Measurements from ENCODE around the gene DKKL1.
A peak's percentile ranks its signal among the peaks of the same experiment; 100 is the strongest.

Gene DKKL1

GRCh38 chr19:49421039-49421877, 57.6 kb downstream of the DKKL1 start:
- no peaks in the 10 kb centered on the region for H3K9me3 ChIP-seq (ENCODE audit: control insufficient read depth, low read length)
- no peaks in the 10 kb centered on the region for H3K36me3 ChIP-seq (ENCODE audit: control insufficient read depth, insufficient read depth, low read length, severe bottlenecking)
- H3K27me3 ChIP-seq (replicated peaks; ENCODE audit: control insufficient read depth, insufficient read depth, low read length): peaks cover 81% of the 10 kb centered on the region
- DNase-seq (ENCODE audit: low read depth): peak; percentile 79
- H3K4me3 ChIP-seq (ENCODE audit: low read length): no peak overlapping the region
- no peak overlapping the region for H3K9ac ChIP-seq (ENCODE audit: low read length)
- H3K4me1 ChIP-seq (ENCODE audit: control insufficient read depth, insufficient read depth, low read length): peaks cover 9% of the 10 kb centered on the region

GRCh38 chr19:49421878-49422202, 58.2 kb downstream of the DKKL1 start:
- no peak for DNase-seq (ENCODE audit: low read depth)
- H3K27me3 ChIP-seq (replicated peaks; ENCODE audit: control insufficient read depth, insufficient read depth, low read length): peaks cover 81% of the 10 kb centered on the region

GRCh38 chr19:49422407-49423070, 58.9 kb downstream of the DKKL1 start:
- H3K36me3 ChIP-seq (ENCODE audit: control insufficient read depth, insufficient read depth, low read length, severe bottlenecking): no peaks in the 10 kb centered on the region
- H3K4me3 ChIP-seq (ENCODE audit: low read length): no peak overlapping the region
- H3K9ac ChIP-seq (ENCODE audit: low read length): no peak overlapping the region
- peak; percentile 61 for DNase-seq (ENCODE audit: low read depth)
- no peaks in the 10 kb centered on the region for H3K9me3 ChIP-seq (ENCODE audit: control insufficient read depth, low read length)
- H3K4me1 ChIP-seq (ENCODE audit: control insufficient read depth, insufficient read depth, low read length): peaks cover 9% of the 10 kb centered on the region
- peaks cover 80% of the 10 kb centered on the region for H3K27me3 ChIP-seq (replicated peaks; ENCODE audit: control insufficient read depth, insufficient read depth, low read length)

More at GRCh38 chr19:49421878-49422202, 58.2 kb downstream of the DKKL1 start:
- H3K36me3 ChIP-seq (ENCODE audit: control insufficient read depth, insufficient read depth, low read length, severe bottlenecking): no peaks in the 10 kb centered on the region
- H3K9me3 ChIP-seq (ENCODE audit: control insufficient read depth, low read length): no peaks in the 10 kb centered on the region
- H3K4me3 ChIP-seq (ENCODE audit: low read length): no peak overlapping the region
- H3K4me1 ChIP-seq (ENCODE audit: control insufficient read depth, insufficient read depth, low read length): peaks cover 9% of the 10 kb centered on the region
- no peak overlapping the region for H3K9ac ChIP-seq (ENCODE audit: low read length)

GRCh38 chr19:49423071-49423984, 59.7 kb downstream of the DKKL1 start, which contains the start of gene PTH2:
PTH2 (minus strand) TSS chr19:49423441; CDS start chr19:49423339, 102 bp downstream.
- no peak for DNase-seq (ENCODE audit: low read depth)
- Histone ChIP-seq H3K4me1 (ENCODE audit: control insufficient read depth, insufficient read depth, low read length) (peaks cover 9% of the 10 kb centered on the region), H3K36me3 (ENCODE audit: control insufficient read depth, insufficient read depth, low read length, severe bottlenecking) (no peaks in the 10 kb centered on the region), H3K4me3 (ENCODE audit: low read length) (no peak within 1 kb of the TSS), H3K9me3 (ENCODE audit: control insufficient read depth, low read length) (no peaks in the 10 kb centered on the region), H3K9ac (ENCODE audit: low read length) (no peak within 1 kb of the TSS), H3K27me3 (replicated peaks; ENCODE audit: control insufficient read depth, insufficient read depth, low read length) (peaks cover 79% of the 10 kb centered on the region)

- no peak overlapping the region for H3K9ac ChIP-seq (ENCODE audit: low read length)
- no peaks in the 10 kb centered on the region for H3K36me3 ChIP-seq (ENCODE audit: control insufficient read depth, insufficient read depth, low read length, severe bottlenecking)
- no peaks in the 10 kb centered on the region for H3K9me3 ChIP-seq (ENCODE audit: control insufficient read depth, low read length)
- DNase-seq (ENCODE audit: low read depth): no peak
- no peak overlapping the region for H3K4me3 ChIP-seq (ENCODE audit: low read length)
- peaks cover 9% of the 10 kb centered on the region for H3K4me1 ChIP-seq (ENCODE audit: control insufficient read depth, insufficient read depth, low read length)
- H3K27me3 ChIP-seq (replicated peaks; ENCODE audit: control insufficient read depth, insufficient read depth, low read length): peaks cover 79% of the 10 kb centered on the region
These were observed 60.3 kb downstream of the DKKL1 start for GRCh38 chr19:49423985-49424303.

Measured in adipocyte (in vitro differentiated cells).